ENCODE results near the gene MOXD1.
"Not testable (repeated sequence)": the region's sequence is repeated elsewhere in the genome, so short reads cannot be mapped to it uniquely, and the experiment has no call there.

The MOXD1 gene

GRCh38 chr6:132354517-132355167 lies 46.6 kb downstream of the MOXD1 start:
- DNase-seq (ENCODE audit: low read depth): peak; percentile 2

DNA sequence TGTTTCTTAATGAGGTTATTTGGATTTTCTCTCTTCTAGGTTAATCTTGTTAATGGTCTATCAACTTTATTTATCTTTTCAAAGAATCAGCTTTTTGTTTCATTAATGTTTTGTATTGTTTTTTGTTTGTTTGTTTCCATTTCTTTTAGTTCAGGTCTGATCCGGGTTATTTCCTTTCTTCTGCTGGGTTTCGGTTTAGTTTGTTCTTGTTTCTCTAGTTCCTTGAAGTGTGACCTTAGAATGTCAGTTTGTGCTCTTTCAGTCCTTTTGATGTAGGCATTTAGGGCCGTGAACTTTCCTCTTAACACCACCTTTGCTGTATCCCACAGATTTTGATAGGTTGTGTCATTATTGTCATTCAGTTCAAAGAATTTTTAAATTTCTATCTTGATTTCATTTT lies 49.3 kb downstream of the MOXD1 start:
- DNase-seq (ENCODE audit: low read depth): not testable (repeated sequence)

DNA sequence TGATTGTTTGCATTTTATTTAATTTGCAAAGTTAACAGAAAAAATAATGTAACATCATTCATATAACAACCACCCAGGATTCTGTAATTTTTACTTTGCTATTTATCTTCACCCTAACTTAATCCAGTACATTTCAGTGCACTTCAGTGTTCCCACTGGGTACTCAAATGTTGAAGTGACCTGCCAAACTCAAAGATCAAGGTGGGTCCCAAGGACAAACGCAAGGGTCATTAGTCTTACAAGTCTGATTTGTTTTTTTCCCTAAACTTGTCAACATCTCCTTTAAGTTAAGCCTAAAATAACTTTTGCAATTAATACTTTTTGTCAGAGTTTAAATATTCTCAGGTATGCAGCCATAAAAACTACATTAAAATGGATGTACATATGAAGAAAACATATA lies 53.0 kb downstream of the MOXD1 start:
- DNase-seq (ENCODE audit: low read depth): no peak

- DNase-seq (ENCODE audit: low read depth): no peak
These were observed 56.5 kb downstream of the MOXD1 start for GRCh38 chr6:132344811-132345210.

DNA sequence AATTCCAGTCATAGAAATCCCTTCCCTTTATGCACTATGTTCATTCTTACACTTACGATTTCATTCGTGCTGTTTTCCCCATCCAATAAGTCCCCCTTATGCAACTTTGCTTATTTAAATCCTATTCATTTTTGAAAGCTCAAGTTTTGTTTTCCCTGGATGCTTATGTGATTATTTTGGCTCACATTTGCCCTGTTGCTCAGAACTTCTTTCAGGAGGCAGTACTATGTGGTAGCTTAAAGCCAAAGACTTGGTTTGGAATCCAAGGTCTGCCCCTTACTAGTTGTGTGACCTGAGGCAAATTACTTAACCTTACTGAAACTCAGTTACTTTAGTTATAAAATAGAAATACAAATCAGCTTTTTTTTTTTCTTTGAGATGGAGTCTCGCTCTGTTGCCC lies 59.6 kb downstream of the MOXD1 start:
- no peak for DNase-seq (ENCODE audit: low read depth)

GRCh38 chr6:132334521-132334885 lies 66.8 kb downstream of the MOXD1 start:
- no peak for DNase-seq (ENCODE audit: low read depth)

DNA sequence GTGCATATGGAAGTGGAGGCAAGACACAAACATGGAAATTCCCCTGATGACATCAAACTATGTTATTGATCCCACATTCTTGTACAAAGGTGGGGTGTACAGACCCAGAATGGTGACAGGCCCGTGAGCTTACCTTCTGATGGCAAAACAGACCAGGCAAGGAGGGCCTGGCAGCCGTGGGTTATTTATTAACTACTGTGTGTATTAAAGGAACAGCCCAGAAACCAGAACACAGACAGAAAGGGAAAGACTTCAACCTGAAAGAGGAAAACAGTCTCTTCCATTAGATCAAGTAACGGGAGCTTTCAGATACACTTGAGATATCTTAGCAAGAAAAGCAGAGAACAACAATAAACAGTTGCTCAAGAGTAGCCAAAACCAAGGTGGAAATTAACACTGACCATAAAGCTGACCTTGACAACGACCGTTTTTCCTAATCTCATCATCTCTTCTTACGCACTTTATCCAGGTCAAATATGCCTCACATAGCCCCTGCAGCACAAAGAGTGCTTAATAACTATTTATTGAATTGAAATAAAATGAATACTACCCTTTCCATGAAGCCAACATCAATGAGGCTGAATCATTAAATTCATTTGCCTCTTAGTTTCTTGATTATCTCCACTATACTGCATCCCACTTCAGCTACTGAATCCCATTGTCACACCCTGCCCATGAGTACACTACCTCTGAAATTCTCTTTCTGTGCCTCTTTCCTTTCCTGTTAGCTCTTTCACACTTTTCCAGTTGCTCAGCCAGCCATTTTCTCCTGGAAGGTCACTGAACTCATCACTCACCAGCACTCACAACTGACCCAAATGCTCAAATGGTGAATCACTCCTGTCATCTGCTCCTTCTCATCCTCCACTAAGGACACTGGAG lies 67.4 kb downstream of the MOXD1 start:
- DNase-seq (ENCODE audit: low read depth): no peak

- DNase-seq (ENCODE audit: low read depth): no peak
These were observed 70.5 kb downstream of the MOXD1 start for GRCh38 chr6:132330759-132331158.

GRCh38 chr6:132322398-132322797 lies 78.9 kb downstream of the MOXD1 start:
- DNase-seq (ENCODE audit: low read depth): no peak

DNA sequence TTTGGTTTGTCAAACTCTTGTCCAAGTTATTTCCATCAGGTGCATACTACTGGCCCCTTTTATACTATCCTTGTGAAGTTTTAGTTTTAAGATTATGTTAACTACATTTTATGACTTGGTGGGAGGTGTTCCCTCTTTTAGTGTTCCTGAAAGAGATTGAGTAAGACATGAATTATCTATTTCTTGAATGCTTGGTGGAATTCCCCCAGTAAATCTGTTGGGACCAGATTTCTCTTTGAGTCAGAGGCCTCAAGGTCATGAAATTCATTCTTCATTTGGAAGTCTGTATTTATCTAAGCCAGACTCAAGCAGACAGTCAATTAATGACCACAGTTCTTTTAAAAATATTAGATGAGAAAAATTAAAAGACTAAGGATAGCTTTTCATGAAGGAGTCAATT lies 81.3 kb downstream of the MOXD1 start:
- no peak for DNase-seq (ENCODE audit: low read depth)

DNA sequence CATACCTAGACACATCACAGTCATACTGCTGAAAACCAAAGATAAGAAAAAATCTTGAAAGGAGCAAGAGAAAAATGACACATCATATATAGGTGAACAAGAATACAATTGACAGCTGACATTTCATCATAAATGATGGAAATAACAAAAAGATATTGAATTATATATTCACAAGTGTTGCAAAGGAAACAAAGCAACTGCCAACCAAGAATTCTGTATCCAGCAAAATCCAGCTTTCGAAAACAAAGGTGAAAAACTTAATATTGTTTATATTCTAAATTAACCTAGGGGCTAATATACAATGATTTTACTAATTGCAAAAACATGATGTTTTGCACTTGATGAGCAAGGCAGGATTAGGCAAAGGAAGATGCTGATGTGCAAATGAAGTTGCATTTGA lies 84.3 kb downstream of the MOXD1 start:
- no peak for DNase-seq (ENCODE audit: low read depth)

DNA sequence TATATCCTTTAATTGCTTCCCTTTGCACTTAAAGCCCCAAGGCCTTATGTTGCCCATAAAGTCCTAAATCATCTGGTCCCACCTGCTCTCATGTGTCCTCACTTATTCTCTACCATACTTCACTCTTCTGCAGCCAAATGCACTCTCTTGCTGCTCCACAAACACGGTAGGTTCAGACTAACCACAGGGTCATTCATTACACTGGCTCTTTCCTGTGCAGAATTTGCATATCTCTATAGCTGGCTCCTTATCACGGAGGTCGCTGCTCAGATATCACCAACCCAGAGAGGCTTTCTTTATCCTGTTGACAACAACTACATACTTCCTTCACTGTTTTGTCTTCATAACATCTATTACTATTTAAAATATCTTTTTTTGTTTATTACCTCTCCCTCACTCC lies 86.8 kb downstream of the MOXD1 start:
- no peak for DNase-seq (ENCODE audit: low read depth)

- DNase-seq (ENCODE audit: low read depth): no peak
These were observed 90.4 kb downstream of the MOXD1 start for GRCh38 chr6:132310921-132311320.

DNA sequence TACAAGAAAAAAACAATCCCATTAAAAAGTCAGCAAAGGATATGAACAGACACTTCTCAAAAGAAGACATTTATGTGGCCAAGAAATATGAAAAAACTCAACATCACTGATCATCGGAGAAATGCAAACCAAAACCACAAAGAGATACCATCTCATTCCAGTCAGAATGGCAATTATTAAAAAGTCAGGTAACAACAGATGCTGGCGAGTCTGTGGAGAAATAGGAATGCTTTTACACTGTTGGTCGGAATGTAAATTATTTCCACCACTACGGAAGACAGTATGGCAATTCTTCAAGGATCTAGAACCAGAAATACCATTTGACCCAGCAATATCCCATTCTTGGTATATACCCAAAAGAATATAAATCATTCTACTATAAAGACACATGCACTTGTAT lies 91.1 kb downstream of the MOXD1 start:
- DNase-seq (ENCODE audit: low read depth): not testable (repeated sequence)

GRCh38 chr6:132304891-132305305 lies 96.4 kb downstream of the MOXD1 start:
- no peak for DNase-seq (ENCODE audit: low read depth)

- DNase-seq (ENCODE audit: low read depth): no peak
These were observed 100.8 kb downstream of the MOXD1 start for GRCh38 chr6:132300323-132300949.

DNA sequence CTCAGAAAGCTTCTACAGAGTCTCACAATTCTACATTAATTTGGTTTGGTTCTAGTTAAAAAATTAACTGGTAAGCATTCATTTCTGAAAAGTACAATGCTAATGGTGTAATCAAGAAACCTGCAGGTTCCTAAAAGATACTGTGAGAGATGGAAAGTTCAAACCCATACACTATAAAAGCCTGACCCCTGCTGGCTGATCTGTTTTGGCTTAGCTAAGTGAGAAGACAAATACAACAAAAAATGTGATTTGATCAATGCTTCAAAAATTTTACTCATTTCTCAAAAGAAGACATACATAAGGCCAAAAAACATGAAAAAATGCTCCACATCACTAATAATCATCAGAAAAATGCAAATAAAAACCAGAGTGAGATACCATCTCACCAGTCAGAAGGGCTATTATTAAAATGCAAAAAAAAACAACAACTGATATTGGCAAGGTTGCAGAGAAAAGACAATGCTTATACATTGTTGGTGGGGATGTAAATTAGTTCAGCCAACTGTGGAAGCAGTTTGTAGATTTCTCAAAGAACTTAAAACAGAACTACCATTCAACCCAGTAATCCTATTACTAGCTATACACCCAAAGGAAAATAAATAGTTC lies 102.8 kb downstream of the MOXD1 start:
- no peak for DNase-seq (ENCODE audit: low read depth)

GRCh38 chr6:132289756-132290155 lies 111.5 kb downstream of the MOXD1 start:
- DNase-seq (ENCODE audit: low read depth): no peak

DNA sequence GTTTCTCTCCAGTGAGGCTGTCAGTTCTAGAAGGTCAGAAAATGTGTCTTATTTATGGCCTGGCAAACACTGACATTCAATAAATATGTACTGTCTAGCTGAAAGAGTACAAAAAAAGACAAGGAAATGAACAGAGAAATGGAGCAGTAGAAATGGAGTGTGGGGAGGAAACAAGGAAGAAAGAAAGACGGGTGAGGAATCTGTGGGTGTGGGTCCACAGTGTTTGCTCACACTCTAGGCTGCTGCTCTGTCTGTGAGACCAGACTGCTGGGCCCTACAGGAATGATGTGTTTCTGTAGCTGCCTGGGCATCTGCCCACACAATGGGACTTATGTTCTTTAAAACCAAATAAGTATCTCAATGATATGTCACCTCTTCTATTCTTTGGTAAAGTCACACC lies 114.2 kb downstream of the MOXD1 start:
- no peak for DNase-seq (ENCODE audit: low read depth)

DNA sequence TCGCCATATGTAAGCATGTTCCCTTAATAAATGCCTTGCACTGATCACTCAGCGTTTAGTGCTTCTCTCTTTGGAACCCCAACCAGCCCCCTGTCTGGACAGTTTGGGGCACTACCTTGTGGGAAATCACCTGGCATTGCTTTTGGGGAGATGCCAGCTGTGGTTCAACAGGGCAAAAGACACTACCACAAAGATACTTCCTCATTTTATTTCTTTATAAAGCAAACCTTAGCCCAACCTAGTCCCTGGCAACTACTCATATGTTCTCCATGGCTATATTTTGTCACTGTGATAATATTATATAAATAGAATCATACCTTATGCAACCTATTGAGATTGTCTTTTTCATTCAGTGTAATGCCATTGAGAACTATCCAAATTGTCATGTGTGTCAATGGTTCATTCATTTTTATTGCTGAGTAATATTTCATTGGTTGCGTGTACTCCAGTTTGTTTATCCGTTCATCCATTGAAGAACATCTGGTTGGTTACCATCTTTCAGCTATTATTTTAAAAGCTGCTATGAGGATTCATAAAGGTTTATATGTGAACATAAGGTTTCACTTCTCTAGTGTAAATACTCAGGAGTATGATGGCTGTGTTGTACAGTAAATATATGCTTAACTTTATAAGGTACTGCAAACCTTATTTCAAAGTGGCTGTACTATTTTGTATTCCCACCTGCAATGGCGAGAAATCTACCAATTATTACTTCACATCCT lies 114.8 kb downstream of the MOXD1 start:
- DNase-seq (ENCODE audit: low read depth): no peak

GRCh38 chr6:132285004-132285780 lies 116.1 kb downstream of the MOXD1 start:
- no peak for DNase-seq (ENCODE audit: low read depth)

Measured in stimulated activated CD4-positive, alpha-beta T cell treated with anti-CD3 and anti-CD28 coated beads, Interleukin-2, amount 100 ng/mL, for 4 hours (primary cell).